Stomach smooth muscle (tissue), 2 donors: ENCODE data around the gene HBG2.
"Not testable (repeated sequence)": the region's sequence is repeated elsewhere in the genome, so short reads cannot be mapped to it uniquely, and the experiment has no call there.

Experiments
- H3K27ac ChIP-seq: one replicate; pipeline ENCODE4 v1.7.0; 2013; ENCODE audit warnings: mild to moderate bottlenecking, low read length, inconsistent platforms
- H3K27me3 ChIP-seq, 2 donors: one replicate each; pipeline ENCODE4 v1.7.0; 2013; ENCODE audit warnings: low read length in 2 of 2; ENCODE audit not compliant: insufficient read depth in 2 of 2, control insufficient read depth in 1 of 2
- H3K36me3 ChIP-seq, 2 donors: one replicate each; pipeline ENCODE4 v1.7.0; 2013; ENCODE audit warnings: low read length in 2 of 2; ENCODE audit not compliant: control insufficient read depth in 2 of 2, insufficient read depth in 2 of 2
- H3K4me1 ChIP-seq: one replicate; pipeline ENCODE4 v1.7.0; 2013; ENCODE audit warnings: low read length; ENCODE audit not compliant: control insufficient read depth, insufficient read depth
- H3K4me3 ChIP-seq, 2 donors: one replicate each; pipeline ENCODE4 v1.7.0; 2013; ENCODE audit warnings: low read length in 2 of 2
- H3K9ac ChIP-seq, 2 donors: one replicate each; pipeline ENCODE4 v1.7.0; 2013; ENCODE audit warnings: low read length in 2 of 2, mild to moderate bottlenecking in 1 of 2
- H3K9me3 ChIP-seq, 2 donors: one replicate each; pipeline ENCODE4 v1.7.0; 2013; ENCODE audit warnings: low read length in 2 of 2; ENCODE audit not compliant: control insufficient read depth in 2 of 2
- donor health status: healthy.
- donor health status: Pancreatic carcinoma.

Gene HBG2

DNA sequence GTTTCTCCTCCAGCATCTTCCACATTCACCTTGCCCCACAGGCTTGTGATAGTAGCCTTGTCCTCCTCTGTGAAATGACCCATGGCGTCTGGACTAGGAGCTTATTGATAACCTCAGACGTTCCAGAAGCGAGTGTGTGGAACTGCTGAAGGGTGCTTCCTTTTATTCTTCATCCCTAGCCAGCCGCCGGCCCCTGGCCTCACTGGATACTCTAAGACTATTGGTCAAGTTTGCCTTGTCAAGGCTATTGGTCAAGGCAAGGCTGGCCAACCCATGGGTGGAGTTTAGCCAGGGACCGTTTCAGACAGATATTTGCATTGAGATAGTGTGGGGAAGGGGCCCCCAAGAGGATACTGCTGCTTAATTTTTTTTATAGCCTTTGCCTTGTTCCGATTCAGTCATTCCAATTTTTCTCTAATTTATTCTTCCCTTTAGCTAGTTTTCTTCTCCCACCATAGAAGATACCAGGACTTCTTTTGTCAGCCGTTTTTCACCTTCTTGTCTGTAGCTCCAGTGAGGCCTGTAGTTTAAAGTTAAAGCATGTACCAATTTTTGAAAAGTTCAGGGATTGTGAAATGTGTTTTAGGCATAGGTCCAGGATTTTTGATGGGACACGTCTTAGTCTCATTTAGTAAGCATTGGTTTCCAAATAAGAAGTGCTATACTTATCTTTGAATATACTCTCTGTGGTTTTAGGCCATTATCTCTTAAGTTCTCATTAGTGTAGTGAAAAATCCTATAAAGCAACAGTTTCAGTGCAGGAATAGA, at the start of gene HBG2:
HBG2 (minus strand) TSS at position 136 of the 768 bp plus-strand sequence; CDS start at position 83, 53 bp downstream.
- not testable (repeated sequence) for H3K9me3 ChIP-seq, H3K4me3 ChIP-seq, H3K27ac ChIP-seq

GRCh38 chr11:5304046-5304445, 49.5 kb upstream of the HBG2 start:
- no peak overlapping the region for H3K9ac ChIP-seq
- H3K4me3 ChIP-seq, result no peak overlapping the region
- no peaks in the 10 kb centered on the region for H3K4me1 ChIP-seq
- no peaks in the 10 kb centered on the region for H3K36me3 ChIP-seq
- no peaks in the 10 kb centered on the region for H3K9me3 ChIP-seq
- no peak overlapping the region for H3K27ac ChIP-seq
- no peaks in the 10 kb centered on the region for H3K27me3 ChIP-seq

More for the DNA sequence above, at the start of gene HBG2:
- not testable (repeated sequence) for H3K36me3 ChIP-seq, H3K4me1 ChIP-seq, H3K9ac ChIP-seq, H3K27me3 ChIP-seq

DNA sequence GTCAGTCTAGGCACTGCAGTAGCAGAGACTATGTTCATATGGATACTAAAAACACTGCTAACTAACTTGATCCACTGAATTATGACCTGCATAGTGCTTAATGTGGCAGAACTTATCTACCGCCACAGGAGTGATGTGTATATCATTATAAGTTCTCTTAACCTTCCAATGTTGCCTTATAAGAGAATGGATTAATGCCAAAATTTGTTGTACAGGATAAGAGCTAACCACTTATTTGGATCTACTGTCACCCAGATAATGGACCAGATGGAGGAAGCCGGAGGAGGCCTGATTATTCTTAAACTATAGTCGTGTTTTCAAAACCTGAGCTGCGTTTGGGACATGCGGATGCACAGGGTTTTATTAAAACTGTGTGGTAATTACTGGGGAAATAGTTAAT, 49.0 kb upstream of the HBG2 start:
- H3K4me3 ChIP-seq, result no peak overlapping the region
- no peaks in the 10 kb centered on the region for H3K4me1 ChIP-seq
- H3K36me3 ChIP-seq, result no peaks in the 10 kb centered on the region
- H3K27ac ChIP-seq, result no peak overlapping the region
- H3K27me3 ChIP-seq, result no peaks in the 10 kb centered on the region
- H3K9ac ChIP-seq, result no peak overlapping the region
- H3K9me3 ChIP-seq, result no peaks in the 10 kb centered on the region

- no peak within 1 kb of the TSS for H3K4me3 ChIP-seq
- H3K9ac ChIP-seq, result no peak within 1 kb of the TSS
- no peaks in the 10 kb centered on the region for H3K27me3 ChIP-seq
- no peaks in the 10 kb centered on the region for H3K4me1 ChIP-seq
- no peak within 1 kb of the TSS for H3K27ac ChIP-seq
- no peaks in the 10 kb centered on the region for H3K36me3 ChIP-seq
- no peaks in the 10 kb centered on the region for H3K9me3 ChIP-seq
Measured at GRCh38 chr11:5301846-5302245, 47.3 kb upstream of the HBG2 start, which contains the start of gene OR51B4. Gene OR51B4, minus strand, starts transcription at chr11:5301946. Its CDS starts 0 bp downstream, at chr11:5301946.

DNA sequence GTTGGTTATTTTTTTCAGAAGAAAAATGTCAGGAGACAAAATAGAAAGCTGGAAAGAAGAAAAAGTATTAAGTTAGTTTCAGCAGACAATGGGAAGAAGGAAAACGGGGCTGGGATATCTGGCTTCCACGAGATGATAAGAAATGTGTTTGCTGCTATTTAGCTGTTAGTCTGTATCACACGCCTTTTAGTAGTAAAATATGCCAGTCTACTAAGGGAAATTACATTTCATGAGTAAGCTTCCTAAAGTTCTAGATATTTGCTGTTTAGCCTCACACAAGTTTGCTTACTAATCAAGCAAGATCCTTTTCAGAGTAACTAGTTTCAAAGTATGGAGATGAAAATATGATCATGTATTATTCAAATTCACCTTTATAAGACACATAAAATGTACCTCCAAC, 45.7 kb upstream of the HBG2 start:
- Histone ChIP-seq H3K27me3 (no peaks in the 10 kb centered on the region), H3K36me3 (no peaks in the 10 kb centered on the region), H3K27ac (no peak overlapping the region), H3K4me3 (no peak overlapping the region), H3K9me3 (no peaks in the 10 kb centered on the region), H3K9ac (no peak overlapping the region), H3K4me1 (no peaks in the 10 kb centered on the region)

DNA sequence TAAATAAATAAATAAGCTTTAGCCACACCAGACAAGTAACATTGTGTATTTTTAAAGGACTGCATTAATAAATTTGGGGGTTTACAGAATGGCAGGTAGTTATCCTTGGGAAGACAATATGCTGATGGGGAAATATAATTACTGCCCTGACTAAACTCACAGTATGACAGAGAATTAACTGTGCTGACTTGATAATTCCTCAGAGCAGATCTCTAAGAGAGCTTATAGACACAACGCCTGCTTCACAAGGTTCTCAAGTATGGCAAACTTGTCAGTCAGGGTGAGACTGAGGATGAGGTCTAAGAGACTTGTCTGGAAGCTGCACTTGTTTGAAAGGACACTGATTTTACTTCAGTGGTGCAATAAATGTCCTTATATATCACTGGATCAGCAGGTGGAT, 43.9 kb upstream of the HBG2 start:
- Histone ChIP-seq H3K36me3 (no peaks in the 10 kb centered on the region), H3K9me3 (no peaks in the 10 kb centered on the region)

DNA sequence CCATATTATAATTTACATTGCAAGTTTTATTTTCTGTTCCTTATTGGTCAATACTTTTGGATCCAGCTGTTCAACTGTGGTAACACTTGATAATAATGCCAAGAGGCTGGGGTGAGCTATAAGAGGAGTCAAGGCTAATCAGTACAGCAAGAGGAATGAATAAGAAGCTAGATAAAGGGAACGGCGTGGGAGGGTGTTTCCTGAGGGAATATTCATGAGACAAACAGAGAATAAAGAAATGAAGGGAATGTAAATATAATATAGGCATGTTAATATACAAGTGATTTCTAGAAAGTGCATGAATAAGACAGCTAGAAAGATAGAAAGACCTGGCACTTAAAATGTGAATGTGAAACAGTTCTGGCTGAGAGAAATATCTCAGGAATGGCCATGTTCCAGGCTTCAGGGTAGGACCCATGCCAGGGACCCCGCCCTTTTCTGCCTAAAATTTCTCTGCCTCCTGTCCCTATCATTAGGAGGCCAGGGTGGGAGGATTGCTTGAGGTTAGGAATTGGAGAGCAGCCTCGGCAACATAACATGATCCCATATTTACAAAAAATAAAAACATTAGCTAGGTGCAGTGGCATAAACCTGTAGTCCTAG, 43.2 kb upstream of the HBG2 start:
- Histone ChIP-seq H3K9ac (no peak overlapping the region), H3K4me1 (no peaks in the 10 kb centered on the region), H3K27me3 (no peaks in the 10 kb centered on the region), H3K4me3 (no peak overlapping the region), H3K36me3 (no peaks in the 10 kb centered on the region), H3K9me3 (no peaks in the 10 kb centered on the region), H3K27ac (no peak overlapping the region)

More for the DNA sequence above, 43.9 kb upstream of the HBG2 start:
- Histone ChIP-seq H3K4me1 (no peaks in the 10 kb centered on the region), H3K4me3 (no peak overlapping the region), H3K27me3 (no peaks in the 10 kb centered on the region), H3K9ac (no peak overlapping the region), H3K27ac (no peak overlapping the region)

GRCh38 chr11:5294342-5294995, 39.9 kb upstream of the HBG2 start:
- not testable (repeated sequence) for H3K27ac ChIP-seq, H3K36me3 ChIP-seq, H3K4me1 ChIP-seq, H3K27me3 ChIP-seq, H3K9ac ChIP-seq, H3K4me3 ChIP-seq, H3K9me3 ChIP-seq

DNA sequence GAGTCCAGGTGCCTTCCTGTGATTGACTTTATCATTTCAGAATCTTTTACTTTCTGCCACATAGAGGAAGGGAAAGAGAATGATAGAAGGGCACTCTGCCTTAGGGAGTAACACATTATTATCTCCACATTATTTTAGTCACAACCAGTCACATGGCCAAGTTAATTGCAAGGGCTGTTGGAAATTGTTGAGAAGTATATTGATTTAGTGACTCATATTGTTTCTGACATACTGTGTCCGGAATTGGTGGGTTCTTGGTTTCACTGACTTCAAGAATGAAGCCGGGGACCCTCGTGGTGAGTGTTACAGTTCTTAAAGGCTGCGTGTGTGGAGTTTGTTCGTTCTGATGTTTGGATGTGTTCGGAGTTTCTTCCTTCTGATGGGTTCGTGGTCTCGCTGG, 38.4 kb upstream of the HBG2 start:
- no peak overlapping the region for H3K4me3 ChIP-seq
- H3K27me3 ChIP-seq, result no peaks in the 10 kb centered on the region
- no peak overlapping the region for H3K27ac ChIP-seq
- H3K9me3 ChIP-seq, result no peaks in the 10 kb centered on the region
- no peaks in the 10 kb centered on the region for H3K36me3 ChIP-seq
- H3K9ac ChIP-seq, result no peak overlapping the region
- no peaks in the 10 kb centered on the region for H3K4me1 ChIP-seq

- H3K4me3 ChIP-seq, result no peak overlapping the region
- no peaks in the 10 kb centered on the region for H3K9me3 ChIP-seq
- no peak overlapping the region for H3K9ac ChIP-seq
- no peaks in the 10 kb centered on the region for H3K4me1 ChIP-seq
- H3K36me3 ChIP-seq, result no peaks in the 10 kb centered on the region
- no peaks in the 10 kb centered on the region for H3K27me3 ChIP-seq
- no peak overlapping the region for H3K27ac ChIP-seq
Measured at GRCh38 chr11:5291207-5291838, 36.7 kb upstream of the HBG2 start.
